Dermis lymphatic vessel endothelial cell (primary cell): ENCODE measurements around the gene PWWP3B. TPM values are rescaled to one million over a fixed set of nuclear protein-coding genes. Genes with fewer than 3 reads are reported as not detected.

Experiments used
- total RNA-seq: library from RNA; depleted of rRNA; stranded (reverse); fragments of >200 nt; gene quantifications from 2 replicates; pipeline ENCODE4 v1.2.1, GENCODE V29; 2014

The PWWP3B gene
- not detected in 2 replicates for total RNA-seq

DNA sequence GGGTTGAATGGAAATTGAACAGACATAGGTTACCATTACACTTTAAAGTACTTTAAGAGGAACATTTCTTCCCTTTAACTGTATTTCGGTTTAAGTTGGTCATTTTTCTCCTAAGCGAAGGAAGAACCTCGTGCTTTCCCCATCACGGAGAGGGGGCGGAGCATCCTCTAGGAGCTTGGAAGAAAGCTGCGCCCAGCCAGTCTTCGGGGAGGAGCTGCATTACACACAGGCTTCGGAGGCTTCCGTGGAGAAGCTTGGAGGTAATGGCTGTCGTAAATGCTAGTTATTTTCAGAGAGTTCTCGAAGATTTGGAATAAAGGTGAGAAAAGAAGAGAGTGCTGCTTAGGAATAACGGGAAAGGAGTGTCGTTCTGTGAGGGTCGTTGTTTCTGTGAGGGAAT lies at the start of gene PWWP3B:
PWWP3B (plus strand) TSS at position 199 of the 400 bp plus-strand sequence. CDS start 37,128 bp downstream, outside the sequence.

Other genes with a start within 250 kb of the PWWP3B start
- not detected in 2 replicates for gene SERPINA7, start 129.6 kb upstream of the PWWP3B start, total RNA-seq